Gastrocnemius medialis (tissue), 4 donors: Measurements from ENCODE around the gene KCNQ1. TPM values are rescaled to one million over a fixed set of nuclear protein-coding genes. Genes with fewer than 3 reads are reported as not detected.

Experiments used
- ATAC-seq, 2 donors: fragments of 150-250 bp; one replicate each; pipeline ENCODE4 v1.9.1; 2016
- DNase-seq, 2 donors: peaks; one replicate each; pipeline ENCODE4 v3.0.0-alpha.2; 2019
- H3K27ac ChIP-seq, 4 donors: fragments of 200-600 bp; sonication (generic); 1 replicate in 1 of 4; 2 replicates in 3 of 4; pipeline ENCODE4 v1.5.1; 2016 to 2018; ENCODE audit warnings: mild to moderate bottlenecking in 2 of 4, moderate library complexity in 1 of 4
- H3K27me3 ChIP-seq, 3 donors: fragments of 200-600 bp; sonication (generic) in 2 of 3; 1 replicate in 1 of 3; 2 replicates in 2 of 3; pipeline versions ENCODE4 v1.5.1 to v1.6.0; 2016 to 2019; ENCODE audit warnings: mild to moderate bottlenecking in 1 of 3, moderate library complexity in 1 of 3
- H3K36me3 ChIP-seq, 2 donors: fragments of 200-600 bp; sonication (generic) in 1 of 2; one replicate each; pipeline ENCODE4 v1.5.1; 2017 to 2018
- H3K4me1 ChIP-seq, 2 donors: fragments of 200-600 bp; sonication (generic) in 1 of 2; one replicate each; pipeline ENCODE4 v1.5.1; 2016 to 2017; ENCODE audit warnings: mild to moderate bottlenecking in 2 of 2
- H3K4me3 ChIP-seq, 4 donors: fragments of 200-600 bp; sonication (generic) in 3 of 4; 1 replicate in 1 of 4; 2 replicates in 3 of 4; pipeline ENCODE4 v1.5.1; 2016 to 2019; ENCODE audit warnings: mild to moderate bottlenecking in 2 of 4
- H3K9me3 ChIP-seq, 3 donors: fragments of 200-600 bp; sonication (generic) in 2 of 3; 1 replicate in 1 of 3; 2 replicates in 2 of 3; pipeline ENCODE4 v1.5.1; 2016 to 2019
- POLR2A ChIP-seq, 2 donors: fragments of 450-650 bp; IDR thresholded peaks; one replicate each; pipeline ENCODE4 v1.6.1; 2017; ENCODE audit warnings: antibody characterized with exemption in 2 of 2, mild to moderate bottlenecking in 2 of 2, moderate library complexity in 2 of 2
- in situ Hi-C, 4 donors: fragments of 200-750 bp; cut with MboI; loops; one replicate each; pipeline versions ENCODE4 v1.15.0 to v1.8.0; 2017; ENCODE audit warnings: low sequenced_read_pairs in 4 of 4
- intact Hi-C: fragments of 100-400 bp; cut with DNase I; formaldehyde crosslinking; loops from one replicate; pipeline ENCODE4 v1.15.1; 2023; ENCODE audit warnings: low total_unique reads
- total RNA-seq, 4 donors: library from RNA; depleted of rRNA; stranded (reverse); fragments of >200 nt; gene quantifications; one replicate each; pipeline versions ENCODE4 v1.1.0 to v1.2.3, GENCODE V29; 2016
- TF ChIP-seq, protein P1 (sequence below), 5 experiments: fragments of 450-650 bp in 3 of 5; fragments of 200-600 bp in 2 of 5; sonication (generic) in 2 of 5; IDR thresholded peaks in 4 of 5; conservative IDR thresholded peaks in 1 of 5; 1 replicate in 4 of 5; 2 replicates in 1 of 5; pipeline ENCODE4 v1.5.1; 2016 to 2019; ENCODE audit warnings: antibody characterized with exemption in 5 of 5, mild to moderate bottlenecking in 3 of 5, moderate library complexity in 3 of 5

KCNQ1 gene
- total RNA-seq, 4 donors from 2014 or later: 0.15 to 1.00 (median 0.67) TPM

DNA sequence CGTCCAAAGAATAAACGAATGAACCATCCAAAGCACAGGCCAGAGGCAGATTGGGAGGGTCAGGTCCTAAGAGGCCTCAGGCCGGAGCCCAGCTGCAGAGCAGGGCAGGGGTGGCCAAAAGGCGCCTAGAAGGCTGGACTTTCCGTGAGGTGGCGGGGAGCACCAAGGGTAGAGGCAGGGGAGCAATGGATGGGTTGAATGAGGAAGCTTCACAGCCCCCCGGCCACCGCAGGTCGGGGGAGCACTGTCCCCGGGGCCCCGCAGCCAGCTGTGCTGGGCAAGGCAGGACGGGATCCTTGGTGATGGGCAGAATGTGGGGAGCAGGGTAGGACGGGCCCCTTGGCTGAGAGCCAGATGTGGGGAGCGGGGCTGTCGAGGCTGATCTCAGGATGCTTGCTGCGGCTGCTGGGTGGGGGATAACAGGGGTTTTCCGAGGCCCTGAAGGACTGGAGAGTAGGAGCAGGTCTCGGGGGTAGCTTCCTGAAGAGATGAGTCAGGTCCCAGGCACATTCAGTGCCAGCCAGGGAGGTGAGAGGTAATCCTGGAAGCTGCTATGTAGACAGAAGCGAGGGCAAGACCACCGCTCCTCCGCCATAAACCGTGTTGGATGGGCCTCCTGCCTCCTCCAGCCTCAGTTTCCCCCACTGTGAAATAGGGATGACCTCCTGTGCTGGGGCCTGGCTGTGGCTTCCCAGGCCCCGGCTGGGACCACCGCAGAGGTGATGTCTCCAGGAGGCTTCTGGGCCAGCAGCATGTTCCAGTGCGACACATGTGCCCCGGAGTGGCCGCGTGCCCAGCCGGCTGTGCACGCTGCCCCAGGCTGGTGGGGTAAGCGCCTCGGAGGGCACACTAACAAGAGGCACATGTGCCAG lies 289.6 kb downstream of the KCNQ1 start:
- in situ Hi-C loops (no loop called here), intact Hi-C loops (no loop called here)
- Histone ChIP-seq H3K36me3 (no peaks in the 10 kb centered on the region), H3K9me3 (no peaks in the 10 kb centered on the region), H3K4me1 (no peaks in the 10 kb centered on the region), H3K27ac (no peak overlapping the region), H3K4me3 (no peak overlapping the region), H3K27me3 (no peaks in the 10 kb centered on the region)
- TF ChIP-seq, protein P1, sequence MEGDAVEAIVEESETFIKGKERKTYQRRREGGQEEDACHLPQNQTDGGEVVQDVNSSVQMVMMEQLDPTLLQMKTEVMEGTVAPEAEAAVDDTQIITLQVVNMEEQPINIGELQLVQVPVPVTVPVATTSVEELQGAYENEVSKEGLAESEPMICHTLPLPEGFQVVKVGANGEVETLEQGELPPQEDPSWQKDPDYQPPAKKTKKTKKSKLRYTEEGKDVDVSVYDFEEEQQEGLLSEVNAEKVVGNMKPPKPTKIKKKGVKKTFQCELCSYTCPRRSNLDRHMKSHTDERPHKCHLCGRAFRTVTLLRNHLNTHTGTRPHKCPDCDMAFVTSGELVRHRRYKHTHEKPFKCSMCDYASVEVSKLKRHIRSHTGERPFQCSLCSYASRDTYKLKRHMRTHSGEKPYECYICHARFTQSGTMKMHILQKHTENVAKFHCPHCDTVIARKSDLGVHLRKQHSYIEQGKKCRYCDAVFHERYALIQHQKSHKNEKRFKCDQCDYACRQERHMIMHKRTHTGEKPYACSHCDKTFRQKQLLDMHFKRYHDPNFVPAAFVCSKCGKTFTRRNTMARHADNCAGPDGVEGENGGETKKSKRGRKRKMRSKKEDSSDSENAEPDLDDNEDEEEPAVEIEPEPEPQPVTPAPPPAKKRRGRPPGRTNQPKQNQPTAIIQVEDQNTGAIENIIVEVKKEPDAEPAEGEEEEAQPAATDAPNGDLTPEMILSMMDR (IDR thresholded peaks at IDR 0.05 in 4 of 5, conservative IDR thresholded peaks at IDR 0.05 in 1 of 5): no peak
- no peak for TF ChIP-seq POLR2A (IDR thresholded peaks at IDR 0.05)
- no peak for DNase-seq
- no peak for ATAC-seq

DNA sequence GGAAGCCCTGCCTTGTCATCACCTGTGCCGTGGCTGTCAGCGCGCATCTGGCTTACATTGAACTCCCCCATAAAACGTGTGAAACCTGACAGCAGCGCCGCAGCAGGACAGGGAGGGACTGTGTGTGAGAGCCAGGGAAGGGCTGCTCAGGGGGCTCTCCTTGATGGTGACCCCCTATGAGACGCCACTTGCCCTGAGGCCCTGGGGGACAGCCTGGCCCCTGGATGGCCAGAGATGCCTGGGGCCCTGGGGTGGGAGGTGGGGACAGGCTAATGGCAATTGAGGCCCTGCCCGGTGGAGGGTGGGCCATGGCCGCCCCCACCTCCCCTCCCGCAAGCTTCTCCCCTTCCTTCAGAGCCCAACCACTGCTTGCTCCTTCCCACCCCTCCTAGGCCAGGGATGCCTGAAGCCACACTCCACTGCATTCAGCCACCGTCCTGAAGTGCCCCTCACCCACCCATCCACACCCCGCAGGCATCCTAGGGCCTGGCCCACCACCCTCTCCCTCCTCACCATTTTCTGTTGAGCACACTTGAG lies 290.3 kb downstream of the KCNQ1 start:
- TF ChIP-seq POLR2A (IDR thresholded peaks at IDR 0.05): no peak
- TF ChIP-seq, protein P1 (IDR thresholded peaks at IDR 0.05 in 4 of 5, conservative IDR thresholded peaks at IDR 0.05 in 1 of 5): no peak
- in situ Hi-C loops (no loop called here), intact Hi-C loops (no loop called here)
- no peak overlapping the region for H3K4me3 ChIP-seq
- H3K9me3 ChIP-seq: no peaks in the 10 kb centered on the region
- H3K27ac ChIP-seq: no peak overlapping the region
- no peaks in the 10 kb centered on the region for H3K4me1 ChIP-seq
- no peaks in the 10 kb centered on the region for H3K36me3 ChIP-seq
- DNase-seq (no peak), ATAC-seq (no peak)
- no peaks in the 10 kb centered on the region for H3K27me3 ChIP-seq

DNA sequence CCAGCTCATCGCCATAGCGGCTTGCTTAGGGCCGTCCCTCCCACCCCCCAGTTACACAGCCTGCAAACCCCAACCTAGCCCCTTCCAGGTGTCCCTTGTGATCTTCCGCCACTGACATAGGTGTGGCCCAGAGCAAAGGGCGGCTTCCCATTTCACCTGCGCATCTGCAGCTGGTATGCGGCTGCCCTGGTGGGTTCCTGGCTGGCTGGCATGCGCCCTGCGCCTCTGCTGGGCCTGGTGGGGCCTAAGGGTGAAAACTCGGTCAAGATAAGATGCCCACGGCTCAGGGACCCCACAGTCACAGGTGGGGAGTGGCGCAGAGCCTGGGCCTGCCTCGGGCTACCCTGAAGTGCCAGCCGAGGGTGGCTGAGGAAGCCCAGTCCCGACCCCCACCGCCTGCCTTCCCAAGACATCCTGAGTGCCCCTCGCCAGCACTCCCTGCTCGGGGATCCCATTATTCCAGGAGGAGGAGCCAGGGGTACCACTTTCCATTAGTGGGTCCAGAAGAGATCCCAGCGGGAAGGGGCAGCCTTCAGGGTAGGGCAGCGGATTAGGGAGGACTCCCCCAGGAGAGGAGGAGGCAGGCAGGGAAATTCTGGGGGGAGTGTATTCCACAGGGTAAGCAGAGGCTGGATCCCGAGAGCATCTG lies 291.9 kb downstream of the KCNQ1 start:
- Histone ChIP-seq H3K4me3 (no peak overlapping the region), H3K9me3 (no peaks in the 10 kb centered on the region), H3K27me3 (no peaks in the 10 kb centered on the region), H3K36me3 (no peaks in the 10 kb centered on the region), H3K27ac (no peak overlapping the region), H3K4me1 (no peaks in the 10 kb centered on the region)
- TF ChIP-seq, protein P1 (IDR thresholded peaks at IDR 0.05 in 4 of 5, conservative IDR thresholded peaks at IDR 0.05 in 1 of 5): no peak
- no peak for TF ChIP-seq POLR2A (IDR thresholded peaks at IDR 0.05)
- ATAC-seq (no peak), DNase-seq (no peak)
- intact Hi-C loops (no loop called here), in situ Hi-C loops (no loop called here)

GRCh38 chr11:2737226-2737590 lies 292.4 kb downstream of the KCNQ1 start:
- Histone ChIP-seq H3K27me3 (no peaks in the 10 kb centered on the region), H3K4me1 (no peaks in the 10 kb centered on the region), H3K4me3 (no peak overlapping the region), H3K9me3 (no peaks in the 10 kb centered on the region), H3K36me3 (no peaks in the 10 kb centered on the region), H3K27ac (no peak overlapping the region)
- in situ Hi-C loops (no loop called here), intact Hi-C loops (no loop called here)
- DNase-seq (no peak), ATAC-seq (no peak)
- no peak for TF ChIP-seq POLR2A (IDR thresholded peaks at IDR 0.05)

DNA sequence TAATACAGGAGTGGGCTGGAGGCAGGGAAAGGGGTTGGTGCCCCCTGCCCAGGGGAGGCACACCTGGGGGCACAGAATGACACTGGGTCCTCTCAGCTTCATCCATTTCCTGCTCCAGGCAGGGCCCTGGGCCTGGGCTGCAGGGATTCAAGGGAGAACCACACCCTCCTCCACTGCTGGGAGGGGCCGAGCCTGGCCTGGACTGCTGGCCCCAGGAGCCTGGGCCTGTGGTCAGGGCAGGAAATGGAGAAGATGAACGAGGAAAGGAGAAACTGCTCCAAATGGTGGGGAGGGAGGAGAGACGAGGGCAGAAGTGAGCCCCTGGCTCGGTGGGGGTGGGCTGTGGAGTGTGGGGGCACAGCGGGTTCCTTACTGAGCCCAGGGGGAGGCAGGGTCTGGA lies 293.1 kb downstream of the KCNQ1 start:
- no peak overlapping the region for H3K27ac ChIP-seq
- DNase-seq: no peak

More for the DNA sequence above, 293.1 kb downstream of the KCNQ1 start:
- H3K9me3 ChIP-seq: no peaks in the 10 kb centered on the region
- in situ Hi-C loops: no loop called here
- TF ChIP-seq, protein P1 (IDR thresholded peaks at IDR 0.05 in 4 of 5, conservative IDR thresholded peaks at IDR 0.05 in 1 of 5): no peak
- no peak for TF ChIP-seq POLR2A (IDR thresholded peaks at IDR 0.05)
- H3K4me3 ChIP-seq: no peak overlapping the region
- intact Hi-C loops: no loop called here
- no peaks in the 10 kb centered on the region for H3K36me3 ChIP-seq
- ATAC-seq: no peak
- no peaks in the 10 kb centered on the region for H3K27me3 ChIP-seq
- H3K4me1 ChIP-seq: no peaks in the 10 kb centered on the region
